H9 (cell line): Measurements from ENCODE around the gene NTPCR. TPM values are rescaled to one million over a fixed set of nuclear protein-coding genes. Genes with fewer than 3 reads are reported as not detected.

ENCODE experiments used
- DNase-seq: peaks from one replicate; pipeline ENCODE4 v3.0.0-alpha.2; 2017
- H2AFZ ChIP-seq: one replicate; pipeline ENCODE4 v1.6.1; 2013; ENCODE audit warnings: mild to moderate bottlenecking, low read length, control low read depth, moderate library complexity
- H2AK5ac ChIP-seq: 2 replicates; pipeline ENCODE4 v1.6.1; 2013; ENCODE audit warnings: low read length, control low read depth, mixed read lengths; ENCODE audit not compliant: insufficient read length
- H2BK120ac ChIP-seq: one replicate; pipeline ENCODE4 v1.6.1; 2013; ENCODE audit warnings: low read depth, mild to moderate bottlenecking, low read length, control low read depth, inconsistent platforms; ENCODE audit not compliant: poor library complexity, severe bottlenecking
- H2BK12ac ChIP-seq: 2 replicates; pipeline ENCODE4 v1.6.1; 2013; ENCODE audit warnings: low read length, control low read depth, mixed read lengths, low read depth; ENCODE audit not compliant: insufficient read length
- H2BK15ac ChIP-seq: 2 replicates; pipeline ENCODE4 v1.6.1; 2013; ENCODE audit warnings: low read depth, low read length, control low read depth
- H2BK20ac ChIP-seq: one replicate; pipeline ENCODE4 v1.6.1; 2013; ENCODE audit warnings: low read depth, mild to moderate bottlenecking, low read length, control low read depth, inconsistent platforms; ENCODE audit not compliant: poor library complexity, severe bottlenecking
- H2BK5ac ChIP-seq: 2 replicates; pipeline ENCODE4 v1.6.1; 2013; ENCODE audit warnings: low read length, control low read depth, mixed read lengths; ENCODE audit not compliant: insufficient read length
- H3K14ac ChIP-seq: 2 replicates; pipeline ENCODE4 v1.6.1; 2013; ENCODE audit warnings: low read length, control low read depth; ENCODE audit not compliant: insufficient read depth
- H3K18ac ChIP-seq: 2 replicates; pipeline ENCODE4 v1.6.1; 2013; ENCODE audit warnings: low read depth, mild to moderate bottlenecking, mixed read lengths, low read length, control low read depth; ENCODE audit not compliant: insufficient read length
- H3K23ac ChIP-seq: 2 replicates; pipeline ENCODE4 v1.6.1; 2013; ENCODE audit warnings: low read length, control low read depth, mixed read lengths, low read depth; ENCODE audit not compliant: insufficient read length
- H3K23me2 ChIP-seq: 2 replicates; pipeline ENCODE4 v1.6.1; 2013; ENCODE audit warnings: low read depth, mild to moderate bottlenecking, mixed read lengths, low read length, control low read depth; ENCODE audit not compliant: insufficient read length, poor library complexity, severe bottlenecking
- H3K27ac ChIP-seq: 2 replicates; pipeline ENCODE4 v1.5.1; 2013; ENCODE audit warnings: low read length, control low read depth, mixed read lengths, low read depth; ENCODE audit not compliant: insufficient read length
- H3K27me3 ChIP-seq: 2 replicates; pipeline ENCODE4 v1.6.1; 2013; ENCODE audit warnings: low read length, control low read depth, inconsistent platforms; ENCODE audit not compliant: insufficient read depth
- H3K4ac ChIP-seq: 2 replicates; pipeline ENCODE4 v1.6.1; 2013; ENCODE audit warnings: low read depth, mild to moderate bottlenecking, control low read depth, inconsistent platforms, low read length, moderate library complexity
- H3K4me1 ChIP-seq: 2 replicates; pipeline ENCODE4 v1.6.1; 2013; ENCODE audit warnings: low read length, control low read depth, inconsistent platforms; ENCODE audit not compliant: insufficient read depth
- H3K4me2 ChIP-seq: 2 replicates; pipeline ENCODE4 v1.6.1; 2013; ENCODE audit warnings: low read length, control low read depth, mixed read lengths; ENCODE audit not compliant: insufficient read length, insufficient read depth
- H3K56ac ChIP-seq: 2 replicates; pipeline ENCODE4 v1.6.1; 2013; ENCODE audit warnings: low read depth, mild to moderate bottlenecking, mixed read lengths, low read length, control low read depth; ENCODE audit not compliant: insufficient read length
- H3K79me1 ChIP-seq: 2 replicates; pipeline ENCODE4 v1.6.1; 2013; ENCODE audit warnings: low read depth, mild to moderate bottlenecking, moderate library complexity, low read length, control low read depth, inconsistent platforms; ENCODE audit not compliant: insufficient read depth, poor library complexity, severe bottlenecking
- H3K79me2 ChIP-seq: 2 replicates; pipeline ENCODE4 v1.6.1; 2013; ENCODE audit warnings: low read length, control low read depth, inconsistent platforms; ENCODE audit not compliant: insufficient read depth
- H3K9ac ChIP-seq: 2 replicates; pipeline ENCODE4 v1.6.1; 2013; ENCODE audit warnings: low read length, control low read depth, mixed read lengths; ENCODE audit not compliant: insufficient read length; ENCODE audit errors: extremely low read depth
- H3K9me3 ChIP-seq: one replicate; pipeline ENCODE4 v1.6.1; 2013; ENCODE audit warnings: low read depth, low read length, inconsistent platforms; ENCODE audit not compliant: control insufficient read depth
- H3T11ph ChIP-seq: one replicate; pipeline ENCODE4 v1.6.1; 2013; ENCODE audit warnings: mild to moderate bottlenecking, low read length, control low read depth, inconsistent platforms
- H4K20me1 ChIP-seq: one replicate; pipeline ENCODE4 v1.6.1; 2013; ENCODE audit not compliant: control insufficient read depth, insufficient read length, insufficient read depth
- H4K5ac ChIP-seq: 2 replicates; pipeline ENCODE4 v1.6.1; 2013; ENCODE audit warnings: low read depth, mild to moderate bottlenecking, mixed read lengths, low read length, control low read depth; ENCODE audit not compliant: insufficient read length
- H4K8ac ChIP-seq: replicated peaks from 2 replicates; pipeline ENCODE4 v1.6.1; 2013; ENCODE audit warnings: low read length, control low read depth, mixed read lengths, low read depth; ENCODE audit not compliant: insufficient read length
- H4K91ac ChIP-seq: 2 replicates; pipeline ENCODE4 v1.6.1; 2013; ENCODE audit warnings: low read depth, mild to moderate bottlenecking, moderate library complexity, mixed read lengths, low read length, control low read depth; ENCODE audit not compliant: insufficient read length
- H3K27ac Mint-ChIP-seq, 3 experiments: 2 replicates in 2 of 3; 3 replicates in 1 of 3; pipeline ENCODE4 v1.8.0; 2020 to 2021; ENCODE audit warnings: mixed read lengths in 3 of 3, mild to moderate bottlenecking in 1 of 3, moderate library complexity in 1 of 3
- H3K27me3 Mint-ChIP-seq: 2 replicates; pipeline ENCODE4 v1.8.0; 2021; ENCODE audit warnings: low read depth, mild to moderate bottlenecking, moderate library complexity, mixed read lengths
- H3K36me3 Mint-ChIP-seq, 3 experiments: 2 replicates in 2 of 3; 3 replicates in 1 of 3; pipeline ENCODE4 v1.8.0; 2020 to 2021; ENCODE audit warnings: low read depth in 3 of 3, mixed read lengths in 3 of 3; ENCODE audit not compliant: insufficient read depth in 1 of 3
- H3K4me1 Mint-ChIP-seq, 2 experiments: 2 replicates each; pipeline ENCODE4 v1.8.0; 2020; ENCODE audit warnings: mixed read lengths in 2 of 2
- H3K4me3 Mint-ChIP-seq, 2 experiments: 2 replicates in 1 of 2; 3 replicates in 1 of 2; pipeline ENCODE4 v1.8.0; 2020 to 2021; ENCODE audit warnings: mild to moderate bottlenecking in 2 of 2, mixed read lengths in 2 of 2, moderate library complexity in 1 of 2
- H3K9me3 Mint-ChIP-seq, 2 experiments: 2 replicates in 1 of 2; 3 replicates in 1 of 2; pipeline ENCODE4 v1.8.0; 2020; ENCODE audit warnings: mild to moderate bottlenecking in 2 of 2, mixed read lengths in 2 of 2, moderate library complexity in 1 of 2
- WGBS: extraction: QIAGEN DNeasy Blood & Tissue Kit; methylation state at CpG from one replicate; pipeline ENCODE4 v1.1.7; 2013; ENCODE audit warnings: missing lambda C conversion rate, low lambda C conversion rate, mixed read lengths; ENCODE audit not compliant: insufficient read length; ENCODE audit errors: extremely low coverage; 5-methylcytosine and 5-hydroxymethylcytosine counted together
- total RNA-seq: library from RNA; stranded (reverse); gene quantifications from 2 replicates; pipeline ENCODE4 v1.2.1, GENCODE V29; 2021
- TF ChIP-seq, protein P1 (sequence below): fragments of 200-600 bp; sonication (generic); conservative IDR thresholded peaks from 3 replicates; pipeline ENCODE4 v1.8.0; 2021; ENCODE audit warnings: antibody characterized with exemption, mild to moderate bottlenecking

Gene NTPCR
- total RNA-seq, 1 experiment from 2014 or later, result 87.4 TPM

GRCh38 chr1:233019778-233020325 is 69.4 kb downstream of the NTPCR start:
- no peaks in the 10 kb centered on the region for H3K27me3 Mint-ChIP-seq
- H3K27ac ChIP-seq, result no peak overlapping the region

More at GRCh38 chr1:233019778-233020325, 69.4 kb downstream of the NTPCR start:
- no peaks in the 10 kb centered on the region for H3K27me3 ChIP-seq
- no peaks in the 10 kb centered on the region for H3K79me2 ChIP-seq
- no peak overlapping the region for H2BK15ac ChIP-seq
- Mint-ChIP-seq H3K36me3 (peaks cover 13 to 19% (median 18%) of the 10 kb centered on the region in 3 experiments), H3K9me3 (no peaks in the 10 kb centered on the region), H3K4me1 (peaks cover 6 to 13% of the 10 kb centered on the region in 2 experiments; a peak in 3 of 4 replicates), H3K27ac (0 out of 7 replicates have a peak overlapping the region, but pooled peaks of 2 of the 3 experiments have one; percentile 11 to 33), H3K4me3 (no peak overlapping the region)
- no peak overlapping the region for H2AFZ ChIP-seq
- no peak overlapping the region for H2AK5ac ChIP-seq
- H3K23me2 ChIP-seq, result no peaks in the 10 kb centered on the region
- H2BK12ac ChIP-seq, result no peak overlapping the region
- no peak overlapping the region for H4K8ac ChIP-seq
- no peak overlapping the region for H2BK120ac ChIP-seq
- no peak overlapping the region for H3K4me2 ChIP-seq
- H4K20me1 ChIP-seq, result no peaks in the 10 kb centered on the region
- H3K18ac ChIP-seq, result no peak overlapping the region
- no peaks in the 10 kb centered on the region for H3K79me1 ChIP-seq
- no CpG with 5 or more reads among the region's 12 CpGs for WGBS
- H3T11ph ChIP-seq, result no peak overlapping the region
- no peaks in the 10 kb centered on the region for H3K9me3 ChIP-seq
- no peak overlapping the region for H3K9ac ChIP-seq
- H3K56ac ChIP-seq, result no peak overlapping the region
- no peak overlapping the region for H4K5ac ChIP-seq
- H3K14ac ChIP-seq, result no peak overlapping the region
- no peak overlapping the region for H2BK20ac ChIP-seq
- DNase-seq, result no peak
- TF ChIP-seq, protein P1, sequence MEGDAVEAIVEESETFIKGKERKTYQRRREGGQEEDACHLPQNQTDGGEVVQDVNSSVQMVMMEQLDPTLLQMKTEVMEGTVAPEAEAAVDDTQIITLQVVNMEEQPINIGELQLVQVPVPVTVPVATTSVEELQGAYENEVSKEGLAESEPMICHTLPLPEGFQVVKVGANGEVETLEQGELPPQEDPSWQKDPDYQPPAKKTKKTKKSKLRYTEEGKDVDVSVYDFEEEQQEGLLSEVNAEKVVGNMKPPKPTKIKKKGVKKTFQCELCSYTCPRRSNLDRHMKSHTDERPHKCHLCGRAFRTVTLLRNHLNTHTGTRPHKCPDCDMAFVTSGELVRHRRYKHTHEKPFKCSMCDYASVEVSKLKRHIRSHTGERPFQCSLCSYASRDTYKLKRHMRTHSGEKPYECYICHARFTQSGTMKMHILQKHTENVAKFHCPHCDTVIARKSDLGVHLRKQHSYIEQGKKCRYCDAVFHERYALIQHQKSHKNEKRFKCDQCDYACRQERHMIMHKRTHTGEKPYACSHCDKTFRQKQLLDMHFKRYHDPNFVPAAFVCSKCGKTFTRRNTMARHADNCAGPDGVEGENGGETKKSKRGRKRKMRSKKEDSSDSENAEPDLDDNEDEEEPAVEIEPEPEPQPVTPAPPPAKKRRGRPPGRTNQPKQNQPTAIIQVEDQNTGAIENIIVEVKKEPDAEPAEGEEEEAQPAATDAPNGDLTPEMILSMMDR, result no peak
- H2BK5ac ChIP-seq, result no peak overlapping the region
- no peaks in the 10 kb centered on the region for H3K4me1 ChIP-seq
- no peak overlapping the region for H3K23ac ChIP-seq
- H4K91ac ChIP-seq, result no peak overlapping the region
- H3K4ac ChIP-seq, result no peak overlapping the region
